ENCODE measurements around the gene TRIM47.

GRCh38 chr17:75885431-75885830 is 7.0 kb upstream of the TRIM47 start:
- TF ChIP-seq CTCF (IDR thresholded peaks at IDR 0.05; ENCODE audit: low read length) (no peak), EZH2 (optimal IDR thresholded peaks at IDR 0.05; ENCODE audit: low read depth, low read length) (no peak), EZH2phosphoT487 (IDR thresholded peaks at IDR 0.05; ENCODE audit: low read length) (no peak)

All from MM.1S (cell line).